Central memory CD8-positive, alpha-beta T cell (primary cell): ENCODE data around the gene PROZ.

Experiments used
- ATAC-seq: fragments of 150-1000 bp; cut with Tn5 transposase; replicated peaks from 2 replicates; pipeline ENCODE4 v1.10.0; 2022; ENCODE audit warnings: mild to moderate bottlenecking, moderate FRiP score, moderate number of reproducible peaks; ENCODE audit not compliant: poor library complexity, severe bottlenecking; ENCODE audit errors: extremely low read depth
- DNase-seq, 2 donors: peaks; one replicate each; pipeline ENCODE4 v3.0.0; 2021; ENCODE audit warnings: low spot score in 2 of 2
- H3K27ac Mint-ChIP-seq: one replicate; pipeline ENCODE4 v1.8.0; 2022; ENCODE audit warnings: low read depth, mild to moderate bottlenecking, moderate library complexity, mixed read lengths
- H3K27me3 Mint-ChIP-seq: one replicate; pipeline ENCODE4 v1.8.0; 2022; ENCODE audit warnings: mixed read lengths
- H3K36me3 Mint-ChIP-seq: one replicate; pipeline ENCODE4 v1.8.0; 2022; ENCODE audit warnings: mild to moderate bottlenecking, moderate library complexity, mixed read lengths; ENCODE audit not compliant: insufficient read depth
- H3K4me1 Mint-ChIP-seq: one replicate; pipeline ENCODE4 v1.8.0; 2022; ENCODE audit warnings: mixed read lengths
- H3K4me3 Mint-ChIP-seq: one replicate; pipeline ENCODE4 v1.8.0; 2022; ENCODE audit warnings: mild to moderate bottlenecking, moderate library complexity, mixed read lengths
- H3K9me3 Mint-ChIP-seq: one replicate; pipeline ENCODE4 v1.8.0; 2022; ENCODE audit warnings: mixed read lengths

Gene PROZ

GRCh38 chr13:113220141-113220598 lies 61.7 kb downstream of the PROZ start:
- ATAC-seq: no peak
- no peaks in the 10 kb centered on the region for H3K9me3 Mint-ChIP-seq
- H3K27me3 Mint-ChIP-seq: no peaks in the 10 kb centered on the region
- DNase-seq: no peak
- no peak overlapping the region for H3K4me3 Mint-ChIP-seq
- peaks cover 42% of the 10 kb centered on the region for H3K4me1 Mint-ChIP-seq
- peaks cover 40% of the 10 kb centered on the region for H3K36me3 Mint-ChIP-seq
- H3K27ac Mint-ChIP-seq: no peak overlapping the region

GRCh38 chr13:113220877-113221276 lies 62.4 kb downstream of the PROZ start:
- Mint-ChIP-seq H3K27ac (no peak overlapping the region), H3K9me3 (no peaks in the 10 kb centered on the region), H3K4me1 (peaks cover 42% of the 10 kb centered on the region), H3K36me3 (peaks cover 43% of the 10 kb centered on the region), H3K27me3 (no peaks in the 10 kb centered on the region), H3K4me3 (no peak overlapping the region)
- DNase-seq (no peak), ATAC-seq (no peak)
